Trophoblast cell (in vitro differentiated cells and primary cell): Measurements from ENCODE around the gene LHPP.

Experiments
- DNase-seq, 2 donors: peaks; one replicate each; pipeline ENCODE4 v3.0.0-alpha.2; 2016
- H2AFZ ChIP-seq: 2 replicates; pipeline ENCODE4 v1.6.1; 2013; ENCODE audit warnings: low read length, moderate library complexity, mild to moderate bottlenecking; ENCODE audit not compliant: insufficient read depth, poor library complexity
- H2AK5ac ChIP-seq: 2 replicates; pipeline ENCODE4 v1.6.1; 2013; ENCODE audit warnings: mild to moderate bottlenecking, low read length
- H2BK120ac ChIP-seq: 2 replicates; pipeline ENCODE4 v1.6.1; 2013; ENCODE audit warnings: low read length, mild to moderate bottlenecking, moderate library complexity; ENCODE audit not compliant: insufficient read depth, poor library complexity
- H2BK12ac ChIP-seq: 2 replicates; pipeline ENCODE4 v1.6.1; 2013; ENCODE audit warnings: mild to moderate bottlenecking, low read length, moderate library complexity
- H2BK5ac ChIP-seq: 2 replicates; pipeline ENCODE4 v1.6.1; 2013; ENCODE audit warnings: low read length, low read depth, moderate library complexity, mild to moderate bottlenecking; ENCODE audit not compliant: poor library complexity
- H3K14ac ChIP-seq: 2 replicates; pipeline ENCODE4 v1.6.1; 2013; ENCODE audit warnings: mild to moderate bottlenecking, low read length
- H3K18ac ChIP-seq: 2 replicates; pipeline ENCODE4 v1.6.1; 2013; ENCODE audit warnings: mild to moderate bottlenecking, low read length
- H3K23ac ChIP-seq: 2 replicates; pipeline ENCODE4 v1.6.1; 2013; ENCODE audit warnings: low read length
- H3K27ac ChIP-seq: 2 replicates; pipeline ENCODE4 v1.5.1; 2013; ENCODE audit warnings: low read depth, mild to moderate bottlenecking, inconsistent platforms, low read length, moderate library complexity
- H3K27me3 ChIP-seq: 2 replicates; pipeline ENCODE4 v1.6.1; 2013; ENCODE audit warnings: inconsistent platforms, mild to moderate bottlenecking, low read length, moderate library complexity; ENCODE audit not compliant: insufficient read depth
- H3K36me3 ChIP-seq, 2 experiments: 1 replicate in 1 of 2; 2 replicates in 1 of 2; pipeline ENCODE4 v1.6.1; 2013; ENCODE audit warnings: low read length in 2 of 2, mild to moderate bottlenecking in 2 of 2, moderate library complexity in 1 of 2; ENCODE audit not compliant: insufficient read depth in 2 of 2, control insufficient read depth in 1 of 2
- H3K4ac ChIP-seq: 2 replicates; pipeline ENCODE4 v1.6.1; 2013; ENCODE audit warnings: low read depth, mild to moderate bottlenecking, low read length, moderate library complexity
- H3K4me1 ChIP-seq, 2 experiments: 1 replicate in 1 of 2; 2 replicates in 1 of 2; pipeline ENCODE4 v1.6.1; 2013; ENCODE audit warnings: low read length in 2 of 2, mild to moderate bottlenecking in 2 of 2, moderate library complexity in 1 of 2; ENCODE audit not compliant: insufficient read depth in 2 of 2, control insufficient read depth in 1 of 2
- H3K4me2 ChIP-seq: 2 replicates; pipeline ENCODE4 v1.6.1; 2013; ENCODE audit warnings: inconsistent platforms, mild to moderate bottlenecking, low read length, moderate library complexity
- H3K4me3 ChIP-seq: 2 replicates; pipeline ENCODE4 v1.5.1; 2013; ENCODE audit warnings: mild to moderate bottlenecking, low read depth, low read length, inconsistent platforms
- H3K79me1 ChIP-seq: one replicate; pipeline ENCODE4 v1.6.1; 2013; ENCODE audit warnings: low read length
- H3K79me2 ChIP-seq: 2 replicates; pipeline ENCODE4 v1.6.1; 2013; ENCODE audit warnings: low read length, mild to moderate bottlenecking; ENCODE audit not compliant: control insufficient read depth, insufficient read depth, poor library complexity
- H3K9ac ChIP-seq: 2 replicates; pipeline ENCODE4 v1.6.1; 2013; ENCODE audit warnings: mild to moderate bottlenecking, low read length
- H3K9me3 ChIP-seq: 2 replicates; pipeline ENCODE4 v1.6.1; 2013; ENCODE audit warnings: low read depth, mild to moderate bottlenecking, control low read depth, inconsistent platforms, low read length; ENCODE audit not compliant: insufficient read depth
- H4K12ac ChIP-seq: 2 replicates; pipeline ENCODE4 v1.6.1; 2013; ENCODE audit warnings: low read depth, mild to moderate bottlenecking, low read length, moderate library complexity
- H4K8ac ChIP-seq: 2 replicates; pipeline ENCODE4 v1.6.1; 2013; ENCODE audit warnings: low read depth, mild to moderate bottlenecking, low read length, moderate library complexity
- H4K91ac ChIP-seq: one replicate; pipeline ENCODE4 v1.6.1; 2013; ENCODE audit warnings: low read depth, mild to moderate bottlenecking, low read length, moderate library complexity
- WGBS: extraction: QIAGEN DNeasy Blood & Tissue Kit; methylation state at CpG from one replicate; pipeline ENCODE4 v1.1.7; 2013; ENCODE audit warnings: missing lambda C conversion rate; ENCODE audit not compliant: insufficient read length, insufficient coverage; ENCODE audit errors: extremely low coverage; 5-methylcytosine and 5-hydroxymethylcytosine counted together

Gene LHPP

DNA sequence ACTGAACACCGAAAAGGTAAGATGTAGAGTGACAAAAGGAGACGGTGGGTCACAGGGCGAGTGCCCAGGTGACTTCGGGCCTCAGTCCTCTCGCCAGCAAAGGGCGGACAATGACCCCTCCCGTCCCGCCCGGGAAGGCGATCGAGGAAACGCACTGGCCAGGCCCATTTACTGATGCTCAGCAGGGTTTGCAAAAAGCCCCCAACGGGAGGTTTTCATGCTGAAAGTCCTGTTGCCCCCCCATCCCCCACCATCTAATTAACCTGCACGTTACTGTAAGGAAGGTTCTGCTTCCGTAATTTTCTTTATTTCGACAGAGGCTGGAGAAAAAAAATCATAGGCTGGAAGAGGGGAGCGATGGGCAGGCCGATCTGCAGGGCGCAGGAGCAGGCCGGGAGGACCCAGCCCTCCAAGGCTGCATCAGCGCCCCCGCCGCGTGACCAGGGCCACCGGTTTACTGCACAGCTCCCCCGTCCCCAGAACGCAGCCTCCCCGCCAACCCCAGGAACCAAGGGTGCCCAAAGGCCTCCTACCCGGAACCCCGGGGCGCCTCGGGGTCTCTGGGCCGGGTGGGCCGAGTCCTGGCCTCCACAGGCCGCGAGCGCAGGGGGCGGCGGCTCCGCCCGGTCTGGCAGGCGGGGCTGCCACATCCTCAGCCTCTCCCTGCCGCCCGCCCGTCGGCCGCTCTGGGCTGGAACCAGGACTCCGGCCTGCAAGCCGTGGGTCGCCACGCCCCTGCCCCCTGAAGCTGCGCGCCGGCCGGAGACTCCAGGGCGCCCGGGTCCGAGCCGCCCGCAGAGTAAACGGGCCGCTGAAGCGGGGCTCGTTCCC lies 43.5 kb upstream of the LHPP start:
- Histone ChIP-seq H3K27ac (peak overlapping the region; percentile 1), H2BK12ac (no peak overlapping the region), H4K12ac (no peak overlapping the region), H3K79me1 (no peaks in the 10 kb centered on the region), H3K14ac (no peak overlapping the region), H3K27me3 (no peaks in the 10 kb centered on the region), H3K4me3 (peak overlapping the region; percentile 90), H3K4me2 (peak overlapping the region; percentile 91), H2BK120ac (no peak overlapping the region), H2AFZ (peak overlapping the region; percentile 32), H3K23ac (no peak overlapping the region), H2BK5ac (no peak overlapping the region), H3K4ac (peak overlapping the region; percentile 72), H2AK5ac (no peak overlapping the region), H3K36me3 (no peaks in the 10 kb centered on the region), H3K18ac (peak overlapping the region; percentile 34), H3K79me2 (peaks cover 7% of the 10 kb centered on the region), H3K9ac (peak overlapping the region; percentile 79), H4K91ac (peak overlapping the region; percentile 45), H3K4me1 (peaks cover 3 to 6% of the 10 kb centered on the region in 2 experiments), H3K9me3 (no peaks in the 10 kb centered on the region), H4K8ac (peak overlapping the region; percentile 6)
- no CpG with 5 or more reads among the region's 64 CpGs for WGBS
- DNase-seq: peak; percentile 52 to 64

DNA sequence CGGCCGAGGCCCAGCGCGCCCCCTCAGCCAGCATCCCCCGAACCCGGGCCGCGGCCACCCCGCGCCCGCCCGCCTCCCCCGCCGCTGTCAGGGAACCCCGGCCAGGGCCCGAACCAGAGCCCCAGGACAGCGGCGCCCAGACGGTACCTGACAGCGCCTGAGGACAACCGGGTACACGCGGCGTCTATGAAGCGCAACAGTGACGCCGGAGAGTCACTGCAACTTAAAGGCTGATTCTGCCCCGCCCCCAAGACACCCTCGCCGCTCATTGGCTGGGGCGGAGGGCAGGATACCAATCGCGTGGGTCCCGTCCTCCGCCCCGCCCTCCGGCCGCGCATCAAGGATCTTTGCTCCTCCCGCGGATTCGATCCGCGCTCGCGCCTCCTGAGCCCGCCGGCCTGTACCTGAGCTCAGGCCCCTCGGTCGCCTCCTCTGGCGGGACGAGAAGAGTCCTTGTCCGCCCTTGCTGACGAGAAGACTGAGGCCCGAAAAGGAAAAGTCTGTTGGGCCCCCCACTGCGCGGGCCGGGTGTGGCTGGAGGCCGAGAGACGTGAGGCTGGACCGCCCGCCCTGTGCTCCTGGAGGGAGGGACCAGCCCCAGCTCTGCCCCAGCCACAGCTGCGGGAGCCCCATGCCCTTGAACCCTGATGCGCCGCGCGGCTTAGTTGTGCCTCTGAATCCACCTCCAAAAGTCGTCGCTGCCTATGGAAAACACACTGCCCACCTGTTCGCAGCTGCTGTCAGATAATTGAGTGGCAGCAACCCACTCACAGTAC lies 42.7 kb upstream of the LHPP start, which contains the start of gene OAT:
OAT (minus strand) TSS at position 198 of the 776 bp plus-strand sequence. CDS start 6,752 bp downstream, outside the sequence.
- Histone ChIP-seq H3K4me3 (peak within 1 kb of the TSS; percentile 90), H3K27me3 (no peaks in the 10 kb centered on the region), H3K4me1 (peaks cover 3 to 6% of the 10 kb centered on the region in 2 experiments), H3K27ac (peak within 1 kb of the TSS; percentile 1), H3K4ac (peak within 1 kb of the TSS; percentile 72), H3K9me3 (no peaks in the 10 kb centered on the region), H3K4me2 (peak within 1 kb of the TSS; percentile 91), H3K23ac (no peak within 1 kb of the TSS), H2AFZ (peak within 1 kb of the TSS; percentile 32), H3K79me1 (no peaks in the 10 kb centered on the region), H3K18ac (peak within 1 kb of the TSS; percentile 34), H2BK5ac (no peak within 1 kb of the TSS), H3K14ac (no peak within 1 kb of the TSS), H4K8ac (peak within 1 kb of the TSS; percentile 55), H4K91ac (peak within 1 kb of the TSS; percentile 45), H3K9ac (peak within 1 kb of the TSS; percentile 79), H2BK120ac (no peak within 1 kb of the TSS), H3K79me2 (peaks cover 7% of the 10 kb centered on the region), H4K12ac (peak within 1 kb of the TSS; percentile 36), H2BK12ac (peak within 1 kb of the TSS; percentile 11), H3K36me3 (no peaks in the 10 kb centered on the region), H2AK5ac (no peak within 1 kb of the TSS)
- peak; percentile 97 to 99 for DNase-seq
- no CpG with 5 or more reads among the region's 70 CpGs for WGBS

DNA sequence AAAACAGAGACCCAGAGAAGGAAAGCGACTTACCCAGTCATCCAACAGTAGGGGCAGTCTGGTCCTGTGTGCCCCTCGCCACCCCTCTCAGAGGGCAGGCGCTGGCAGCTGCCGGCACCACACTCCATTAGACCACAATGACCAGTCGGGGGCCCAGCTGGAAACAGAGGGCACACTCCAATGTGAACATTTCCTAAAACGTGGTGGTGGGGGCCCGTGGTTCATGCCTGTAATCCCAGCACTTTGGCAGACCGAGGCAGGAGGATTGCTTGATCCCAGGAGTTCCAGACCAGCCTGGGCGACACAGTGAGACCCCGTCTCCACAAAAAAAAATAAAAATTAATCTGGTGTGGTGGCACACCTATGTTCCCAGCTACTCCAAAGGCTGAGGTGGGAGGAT lies 42.0 kb upstream of the LHPP start:
- no peak overlapping the region for H3K14ac ChIP-seq
- no CpG with 5 or more reads among the region's 10 CpGs for WGBS
- no peak overlapping the region for H3K9ac ChIP-seq
- H3K18ac ChIP-seq: no peak overlapping the region
- H3K4me1 ChIP-seq: peaks cover 3 to 6% of the 10 kb centered on the region in 2 experiments
- H3K79me1 ChIP-seq: no peaks in the 10 kb centered on the region
- no peak overlapping the region for H2BK12ac ChIP-seq
- no peak overlapping the region for H3K4me2 ChIP-seq
- no peak overlapping the region for H2AFZ ChIP-seq
- no peak for DNase-seq
- no peak overlapping the region for H4K91ac ChIP-seq
- H3K79me2 ChIP-seq: peaks cover 7% of the 10 kb centered on the region
- H3K36me3 ChIP-seq: no peaks in the 10 kb centered on the region
- H2BK120ac ChIP-seq: no peak overlapping the region
- H2AK5ac ChIP-seq: no peak overlapping the region
- H3K4me3 ChIP-seq: no peak overlapping the region
- H3K27ac ChIP-seq: no peak overlapping the region
- no peak overlapping the region for H3K23ac ChIP-seq
- no peak overlapping the region for H3K4ac ChIP-seq
- no peaks in the 10 kb centered on the region for H3K27me3 ChIP-seq
- H3K9me3 ChIP-seq: no peaks in the 10 kb centered on the region
- no peak overlapping the region for H4K12ac ChIP-seq
- no peak overlapping the region for H4K8ac ChIP-seq
- no peak overlapping the region for H2BK5ac ChIP-seq

DNA sequence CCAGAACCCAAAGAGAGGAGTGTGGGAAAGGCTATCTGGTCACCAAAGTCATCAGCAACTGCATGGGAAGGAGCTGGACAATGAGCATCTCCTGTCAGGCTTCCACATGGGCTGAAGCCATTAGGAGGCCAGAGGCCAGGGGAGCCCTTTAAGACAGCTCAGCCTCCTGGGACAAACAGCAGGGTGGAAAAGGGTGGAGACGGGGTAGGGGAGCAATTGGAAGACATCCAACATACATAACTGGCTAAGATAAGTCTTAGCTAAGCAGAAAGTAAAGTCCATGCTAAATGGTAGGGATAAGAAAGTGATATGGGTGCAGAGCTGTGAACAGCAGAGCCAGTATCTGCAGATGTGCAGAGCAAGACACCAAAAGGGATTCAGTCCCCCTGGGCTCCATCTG lies 41.4 kb upstream of the LHPP start:
- Histone ChIP-seq H3K4me3 (no peak overlapping the region), H2AFZ (no peak overlapping the region), H3K4me2 (no peak overlapping the region), H3K27ac (no peak overlapping the region), H4K91ac (no peak overlapping the region), H4K8ac (no peak overlapping the region), H3K36me3 (no peaks in the 10 kb centered on the region), H3K14ac (no peak overlapping the region), H2BK5ac (no peak overlapping the region), H3K27me3 (no peaks in the 10 kb centered on the region), H3K79me2 (peaks cover 7% of the 10 kb centered on the region), H4K12ac (no peak overlapping the region), H3K18ac (no peak overlapping the region), H2AK5ac (no peak overlapping the region), H2BK120ac (no peak overlapping the region), H3K23ac (no peak overlapping the region), H3K4me1 (peaks cover 3 to 6% of the 10 kb centered on the region in 2 experiments), H3K4ac (no peak overlapping the region), H3K9ac (no peak overlapping the region), H3K9me3 (no peaks in the 10 kb centered on the region), H2BK12ac (no peak overlapping the region), H3K79me1 (no peaks in the 10 kb centered on the region)
- no CpG with 5 or more reads among the region's 1 CpG for WGBS
- no peak for DNase-seq
